Natural killer cell (primary cell): ENCODE data around the gene ZFAND3. TPM values are rescaled to one million over a fixed set of nuclear protein-coding genes. Genes with fewer than 3 reads are reported as not detected.

ENCODE experiments used
- ATAC-seq, 3 donors: fragments of 150-1000 bp in 2 of 3; fragments of 200-7000 bp in 1 of 3; cut with Tn5 transposase; 1 replicate in 1 of 3; 2 replicates in 2 of 3; pipeline ENCODE4 v1.10.0; 2021; ENCODE audit warnings: mild to moderate bottlenecking in 2 of 3, moderate library complexity in 2 of 3
- DNase-seq, 2 donors: peaks; one replicate each; pipeline versions ENCODE4 v3.0.0 to v3.0.0-alpha.2; 2013 to 2021; ENCODE audit warnings: mixed read lengths in 1 of 2
- H3K27ac ChIP-seq: one replicate; pipeline ENCODE4 v1.5.1; 2013; ENCODE audit warnings: mild to moderate bottlenecking, low read length
- H3K27me3 ChIP-seq: one replicate; pipeline ENCODE4 v1.6.1; 2013; ENCODE audit warnings: low read length; ENCODE audit not compliant: control insufficient read depth, insufficient read depth
- H3K36me3 ChIP-seq: one replicate; pipeline ENCODE4 v1.6.1; 2013; ENCODE audit warnings: low read length; ENCODE audit not compliant: control insufficient read depth, insufficient read depth
- H3K4me1 ChIP-seq: one replicate; pipeline ENCODE4 v1.6.1; 2013; ENCODE audit warnings: low read length; ENCODE audit not compliant: control insufficient read depth, insufficient read depth
- H3K4me3 ChIP-seq: one replicate; pipeline ENCODE4 v1.5.1; 2013; ENCODE audit warnings: low read length
- H3K9me3 ChIP-seq: one replicate; pipeline ENCODE4 v1.6.1; 2013; ENCODE audit warnings: low read length; ENCODE audit not compliant: control insufficient read depth, insufficient read depth
- H3K27ac Mint-ChIP-seq, 2 donors: one replicate each; pipeline ENCODE4 v1.8.0; 2022; ENCODE audit warnings: mild to moderate bottlenecking in 2 of 2, mixed read lengths in 2 of 2, moderate library complexity in 1 of 2
- H3K27me3 Mint-ChIP-seq, 2 donors: one replicate each; pipeline ENCODE4 v1.8.0; 2022; ENCODE audit warnings: low read depth in 2 of 2, mixed read lengths in 2 of 2
- H3K36me3 Mint-ChIP-seq: one replicate; pipeline ENCODE4 v1.8.0; 2022; ENCODE audit warnings: mixed read lengths
- H3K4me1 Mint-ChIP-seq, 2 donors: one replicate each; pipeline ENCODE4 v1.8.0; 2022; ENCODE audit warnings: mixed read lengths in 2 of 2
- H3K4me3 Mint-ChIP-seq: one replicate; pipeline ENCODE4 v1.8.0; 2022; ENCODE audit warnings: mild to moderate bottlenecking, moderate library complexity, mixed read lengths
- H3K9me3 Mint-ChIP-seq, 2 donors: one replicate each; pipeline ENCODE4 v1.8.0; 2022; ENCODE audit warnings: mixed read lengths in 2 of 2
- WGBS: methylation state at CpG from one replicate; pipeline ENCODE4 v1.1.7; 2013; ENCODE audit warnings: missing lambda C conversion rate; ENCODE audit not compliant: insufficient coverage; 5-methylcytosine and 5-hydroxymethylcytosine counted together
- intact Hi-C: fragments of 100-400 bp; cut with micrococcal nuclease; formaldehyde crosslinking; loops from one replicate; pipeline ENCODE4 v1.14.2; 2022
- total RNA-seq, 4 donors: library from RNA; stranded (reverse); fragments of 120-200 nt in 1 of 4; gene quantifications; one replicate each; pipeline versions ENCODE4 v1.2.3 to v1.2.4, GENCODE V29; 2013 to 2022
- TF ChIP-seq, protein P1 (sequence below): fragments of 200-600 bp; IDR thresholded peaks from one replicate; pipeline ENCODE4 v1.8.0; 2022; ENCODE audit warnings: antibody characterized with exemption

Gene ZFAND3
- total RNA-seq, 3 donors from 2014 or later (not counting 1 experiment from before 2014, with no cell fraction given): 87.7 to 97.4 (median 90.1) TPM

DNA sequence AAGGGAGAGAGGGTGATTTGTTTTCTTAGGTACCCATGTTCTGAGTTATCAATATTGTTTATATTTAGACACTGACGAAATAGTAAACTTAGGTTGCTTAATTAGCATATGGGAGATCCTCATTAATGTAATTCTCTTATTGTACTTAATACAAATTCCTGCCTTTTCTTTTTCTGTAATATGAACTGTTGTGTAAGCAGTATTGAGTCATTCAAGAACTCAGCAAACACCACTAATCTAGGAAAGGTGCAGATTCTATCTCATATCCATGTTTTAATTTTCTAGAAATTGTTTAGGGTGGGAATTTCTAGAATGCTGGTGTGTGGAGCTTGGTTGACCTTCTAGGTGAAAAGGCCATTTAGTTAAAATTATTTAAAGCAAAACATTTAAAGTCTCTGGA, 216.0 kb downstream of the ZFAND3 start:
- Mint-ChIP-seq H3K27me3 (no peaks in the 10 kb centered on the region), H3K4me3 (no peak overlapping the region), H3K9me3 (no peaks in the 10 kb centered on the region), H3K27ac (peak overlapping the region; percentile 32 to 72), H3K36me3 (no peaks in the 10 kb centered on the region), H3K4me1 (peaks cover 69 to 75% of the 10 kb centered on the region in 2 donors)
- H3K27me3 ChIP-seq: no peaks in the 10 kb centered on the region
- no peak overlapping the region for H3K27ac ChIP-seq
- no CpG with 5 or more reads among the region's 1 CpG for WGBS
- TF ChIP-seq, protein P1, sequence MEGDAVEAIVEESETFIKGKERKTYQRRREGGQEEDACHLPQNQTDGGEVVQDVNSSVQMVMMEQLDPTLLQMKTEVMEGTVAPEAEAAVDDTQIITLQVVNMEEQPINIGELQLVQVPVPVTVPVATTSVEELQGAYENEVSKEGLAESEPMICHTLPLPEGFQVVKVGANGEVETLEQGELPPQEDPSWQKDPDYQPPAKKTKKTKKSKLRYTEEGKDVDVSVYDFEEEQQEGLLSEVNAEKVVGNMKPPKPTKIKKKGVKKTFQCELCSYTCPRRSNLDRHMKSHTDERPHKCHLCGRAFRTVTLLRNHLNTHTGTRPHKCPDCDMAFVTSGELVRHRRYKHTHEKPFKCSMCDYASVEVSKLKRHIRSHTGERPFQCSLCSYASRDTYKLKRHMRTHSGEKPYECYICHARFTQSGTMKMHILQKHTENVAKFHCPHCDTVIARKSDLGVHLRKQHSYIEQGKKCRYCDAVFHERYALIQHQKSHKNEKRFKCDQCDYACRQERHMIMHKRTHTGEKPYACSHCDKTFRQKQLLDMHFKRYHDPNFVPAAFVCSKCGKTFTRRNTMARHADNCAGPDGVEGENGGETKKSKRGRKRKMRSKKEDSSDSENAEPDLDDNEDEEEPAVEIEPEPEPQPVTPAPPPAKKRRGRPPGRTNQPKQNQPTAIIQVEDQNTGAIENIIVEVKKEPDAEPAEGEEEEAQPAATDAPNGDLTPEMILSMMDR: no peak
- no peaks in the 10 kb centered on the region for H3K36me3 ChIP-seq
- intact Hi-C loops: no loop called here
- no peaks in the 10 kb centered on the region for H3K4me1 ChIP-seq
- no peaks in the 10 kb centered on the region for H3K9me3 ChIP-seq
- no peak overlapping the region for H3K4me3 ChIP-seq
- no peak for DNase-seq
- no peak for ATAC-seq

GRCh38 chr6:38039502-38039901, 220.0 kb downstream of the ZFAND3 start:
- intact Hi-C loops: no loop called here
- Histone ChIP-seq H3K27ac (no peak overlapping the region), H3K36me3 (no peaks in the 10 kb centered on the region), H3K9me3 (no peaks in the 10 kb centered on the region), H3K4me1 (no peaks in the 10 kb centered on the region), H3K4me3 (no peak overlapping the region), H3K27me3 (no peaks in the 10 kb centered on the region)
- Mint-ChIP-seq H3K4me3 (no peak overlapping the region), H3K9me3 (no peaks in the 10 kb centered on the region), H3K27me3 (no peaks in the 10 kb centered on the region), H3K27ac (peak overlapping the region; percentile 40 to 53), H3K36me3 (no peaks in the 10 kb centered on the region), H3K4me1 (peaks cover 61 to 64% of the 10 kb centered on the region in 2 donors)
- DNase-seq: no peak
- TF ChIP-seq, protein P1: no peak
- 86% methylated on average over 1 of the region's 2 CpGs for WGBS
- no peak for ATAC-seq

- no peak for DNase-seq
- Histone ChIP-seq H3K4me3 (no peak overlapping the region), H3K36me3 (no peaks in the 10 kb centered on the region), H3K4me1 (no peaks in the 10 kb centered on the region), H3K27ac (no peak overlapping the region), H3K27me3 (no peaks in the 10 kb centered on the region), H3K9me3 (no peaks in the 10 kb centered on the region)
- no peak overlapping the region for H3K4me3 Mint-ChIP-seq
- intact Hi-C loops: no loop called here
- no peak for ATAC-seq
- H3K27ac Mint-ChIP-seq: no peak overlapping the region
- no peaks in the 10 kb centered on the region for H3K9me3 Mint-ChIP-seq
- H3K4me1 Mint-ChIP-seq: peaks cover 56 to 60% of the 10 kb centered on the region in 2 donors
- WGBS: no CpG with 5 or more reads among the region's 1 CpG
- no peaks in the 10 kb centered on the region for H3K27me3 Mint-ChIP-seq
- H3K36me3 Mint-ChIP-seq: no peaks in the 10 kb centered on the region
- TF ChIP-seq, protein P1: no peak
Observed at GRCh38 chr6:38040254-38040653, 220.7 kb downstream of the ZFAND3 start.

DNA sequence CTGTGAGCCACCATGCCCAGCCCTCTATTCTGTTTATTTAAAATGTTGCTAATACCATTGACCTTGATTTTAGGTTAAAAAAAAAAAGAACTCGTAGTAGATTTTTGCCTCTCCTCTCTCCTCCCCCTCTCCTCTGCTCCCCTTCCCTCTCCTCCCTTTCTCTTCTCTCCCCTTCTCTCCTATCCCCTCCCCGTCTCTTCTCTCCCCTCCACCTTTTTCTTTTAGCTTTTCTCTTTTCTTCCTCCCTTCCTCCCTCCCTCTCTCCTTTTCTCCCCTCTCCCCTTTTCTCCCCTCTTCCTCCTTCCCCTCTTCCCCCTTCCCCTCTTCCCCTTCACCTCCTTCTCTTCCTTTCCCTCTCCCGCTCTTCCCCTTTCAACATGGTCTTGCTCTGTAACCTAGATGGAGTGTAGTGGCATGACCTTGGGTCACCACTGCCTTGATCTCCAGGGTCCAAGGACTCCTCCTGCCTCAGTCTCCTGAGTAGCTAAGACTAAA, 223.8 kb downstream of the ZFAND3 start:
- H3K27me3 ChIP-seq: no peaks in the 10 kb centered on the region
- no peak overlapping the region for H3K4me3 ChIP-seq
- H3K36me3 Mint-ChIP-seq: no peaks in the 10 kb centered on the region
- H3K27ac Mint-ChIP-seq: no peak overlapping the region
- no peaks in the 10 kb centered on the region for H3K36me3 ChIP-seq
- intact Hi-C loops: no loop called here
- no peaks in the 10 kb centered on the region for H3K27me3 Mint-ChIP-seq
- WGBS: 93% methylated on average over 3 of the region's 3 CpGs
- H3K9me3 Mint-ChIP-seq: no peaks in the 10 kb centered on the region
- H3K9me3 ChIP-seq: no peaks in the 10 kb centered on the region
- TF ChIP-seq, protein P1: no peak
- peaks cover 32 to 43% of the 10 kb centered on the region in 2 donors for H3K4me1 Mint-ChIP-seq
- no peak overlapping the region for H3K27ac ChIP-seq
- ATAC-seq: no peak
- no peak overlapping the region for H3K4me3 Mint-ChIP-seq
- no peaks in the 10 kb centered on the region for H3K4me1 ChIP-seq
- no peak for DNase-seq
